ENCODE results near the gene SLC1A7. TPM values are rescaled to one million over a fixed set of nuclear protein-coding genes. Genes with fewer than 3 reads are reported as not detected.

SLC1A7 gene
- total and polyA plus RNA-seq, 2 experiments from 2014 or later, result not detected

GRCh38 chr1:53134961-53135734, 7.3 kb downstream of the SLC1A7 start:
- H3K9me3 ChIP-seq (ENCODE audit: low read depth), result peaks cover 6% of the 10 kb centered on the region
- H3K27me3 ChIP-seq, result no peaks in the 10 kb centered on the region
- DNase-seq (ENCODE audit: low spot score), result peak; percentile 54
- 79% methylated on average over 23 of the region's 23 CpGs for WGBS (ENCODE audit: low lambda C conversion rate, missing lambda C conversion rate)
- H4K20me1 ChIP-seq (ENCODE audit: insufficient read depth, poor library complexity, severe bottlenecking), result no peaks in the 10 kb centered on the region
- no peaks in the 10 kb centered on the region for H3K36me3 ChIP-seq (replicated peaks; ENCODE audit: insufficient read depth, low read depth)
- no peak overlapping the region for H2AFZ ChIP-seq
- H3K4me3 ChIP-seq, result no peak overlapping the region
- TF ChIP-seq EZH2 (IDR thresholded peaks at IDR 0.05; ENCODE audit: borderline replicate concordance) (no peak), CTCF (IDR thresholded peaks at IDR 0.05; ENCODE audit: poor library complexity) (no peak), EZH2phosphoT487 (IDR thresholded peaks at IDR 0.05; ENCODE audit: low read depth, severe bottlenecking, unreplicated experiment) (no peak)
- H3K79me2 ChIP-seq, result no peaks in the 10 kb centered on the region
- H3K27ac ChIP-seq, result no peak overlapping the region
- H3K4me1 ChIP-seq (ENCODE audit: insufficient read depth), result peaks cover 4% of the 10 kb centered on the region
- no peaks in the 10 kb centered on the region for H3K9me2 ChIP-seq (replicated peaks; ENCODE audit: insufficient read depth)
- H3K4me2 ChIP-seq, result no peak overlapping the region

GRCh38 chr1:53134042-53134485, 8.4 kb downstream of the SLC1A7 start:
- Histone ChIP-seq H3K9me3 (ENCODE audit: low read depth) (peaks cover 6% of the 10 kb centered on the region), H3K27me3 (no peaks in the 10 kb centered on the region), H3K27ac (no peak overlapping the region), H3K4me2 (no peak overlapping the region), H3K36me3 (replicated peaks; ENCODE audit: insufficient read depth, low read depth) (no peaks in the 10 kb centered on the region), H2AFZ (no peak overlapping the region), H3K79me2 (no peaks in the 10 kb centered on the region), H3K4me1 (ENCODE audit: insufficient read depth) (peaks cover 4% of the 10 kb centered on the region), H3K9me2 (replicated peaks; ENCODE audit: insufficient read depth) (no peaks in the 10 kb centered on the region), H3K4me3 (no peak overlapping the region), H4K20me1 (ENCODE audit: insufficient read depth, poor library complexity, severe bottlenecking) (no peaks in the 10 kb centered on the region)
- TF ChIP-seq EZH2phosphoT487 (IDR thresholded peaks at IDR 0.05; ENCODE audit: low read depth, severe bottlenecking, unreplicated experiment) (no peak), CTCF (IDR thresholded peaks at IDR 0.05; ENCODE audit: poor library complexity) (no peak), EZH2 (IDR thresholded peaks at IDR 0.05; ENCODE audit: borderline replicate concordance) (no peak)
- 98% methylated on average over 7 of the region's 7 CpGs for WGBS (ENCODE audit: low lambda C conversion rate, missing lambda C conversion rate)
- no peak for DNase-seq (ENCODE audit: low spot score)

GRCh38 chr1:53133261-53134041, 9.0 kb downstream of the SLC1A7 start:
- H3K4me1 ChIP-seq (ENCODE audit: insufficient read depth), result peaks cover 4% of the 10 kb centered on the region
- H3K27me3 ChIP-seq, result no peaks in the 10 kb centered on the region
- no peak overlapping the region for H3K4me2 ChIP-seq
- no peaks in the 10 kb centered on the region for H3K79me2 ChIP-seq
- H3K27ac ChIP-seq, result no peak overlapping the region
- H3K9me2 ChIP-seq (replicated peaks; ENCODE audit: insufficient read depth), result no peaks in the 10 kb centered on the region
- H3K4me3 ChIP-seq, result no peak overlapping the region
- TF ChIP-seq EZH2 (IDR thresholded peaks at IDR 0.05; ENCODE audit: borderline replicate concordance), result no peak
- 79% methylated on average over 9 of the region's 9 CpGs for WGBS (ENCODE audit: low lambda C conversion rate, missing lambda C conversion rate)
- H2AFZ ChIP-seq, result no peak overlapping the region
- H3K9me3 ChIP-seq (ENCODE audit: low read depth), result peaks cover 6% of the 10 kb centered on the region
- H3K36me3 ChIP-seq (replicated peaks; ENCODE audit: insufficient read depth, low read depth), result no peaks in the 10 kb centered on the region
- no peaks in the 10 kb centered on the region for H4K20me1 ChIP-seq (ENCODE audit: insufficient read depth, poor library complexity, severe bottlenecking)
- no peak for DNase-seq (ENCODE audit: low spot score)

GRCh38 chr1:53132176-53132575, 10.3 kb downstream of the SLC1A7 start:
- no peaks in the 10 kb centered on the region for H3K79me2 ChIP-seq
- no peaks in the 10 kb centered on the region for H3K27me3 ChIP-seq
- H3K9me2 ChIP-seq (replicated peaks; ENCODE audit: insufficient read depth), result no peaks in the 10 kb centered on the region
- no peak for DNase-seq (ENCODE audit: low spot score)
- H2AFZ ChIP-seq, result no peak overlapping the region
- H3K9me3 ChIP-seq (ENCODE audit: low read depth), result no peaks in the 10 kb centered on the region
- no peaks in the 10 kb centered on the region for H4K20me1 ChIP-seq (ENCODE audit: insufficient read depth, poor library complexity, severe bottlenecking)
- no peak for TF ChIP-seq CTCF (IDR thresholded peaks at IDR 0.05; ENCODE audit: poor library complexity)
- no peak for TF ChIP-seq EZH2phosphoT487 (IDR thresholded peaks at IDR 0.05; ENCODE audit: low read depth, severe bottlenecking, unreplicated experiment)
- TF ChIP-seq EZH2 (IDR thresholded peaks at IDR 0.05; ENCODE audit: borderline replicate concordance), result no peak
- no peak overlapping the region for H3K4me3 ChIP-seq
- H3K36me3 ChIP-seq (replicated peaks; ENCODE audit: insufficient read depth, low read depth), result no peaks in the 10 kb centered on the region
- H3K4me1 ChIP-seq (ENCODE audit: insufficient read depth), result peaks cover 4% of the 10 kb centered on the region
- H3K27ac ChIP-seq, result no peak overlapping the region
- H3K4me2 ChIP-seq, result no peak overlapping the region
- WGBS (ENCODE audit: low lambda C conversion rate, missing lambda C conversion rate), result 89% methylated on average over 8 of the region's 8 CpGs
